Bronchial epithelial cell (primary cell): ENCODE data around the gene CSTF1. TPM values are rescaled to one million over a fixed set of nuclear protein-coding genes. Genes with fewer than 3 reads are reported as not detected.

Experiments used
- DNase-seq: peaks from one replicate; pipeline ENCODE4 v3.0.0-alpha.2; 2010; ENCODE audit warnings: low read depth
- FAIRE-seq: peaks from 2 replicates; lab custom pipeline; 2011; peaks lifted over from hg19 to GRCh38; lab: Jason Lieb, UNC
- H3K27me3 ChIP-seq: 2 replicates; pipeline ENCODE4 v1.5.1; 2011; ENCODE audit warnings: low read length; ENCODE audit not compliant: control insufficient read depth, insufficient read depth
- H3K36me3 ChIP-seq: 2 replicates; pipeline ENCODE4 v1.5.1; 2011; ENCODE audit warnings: low read length; ENCODE audit not compliant: control insufficient read depth, insufficient read depth
- H3K4me3 ChIP-seq: 2 replicates; pipeline ENCODE4 v1.5.1; 2011; ENCODE audit warnings: mild to moderate bottlenecking, low read depth, low read length, control low read depth
- CTCF ChIP-seq: IDR thresholded peaks from 2 replicates; pipeline ENCODE4 v1.5.1; 2011; ENCODE audit warnings: mild to moderate bottlenecking, moderate library complexity, low read length, control low read depth, inconsistent platforms; ENCODE audit not compliant: insufficient read depth, severe bottlenecking
- total RNA-seq: library from RNA; depleted of rRNA; stranded (reverse); fragments of >200 nt; gene quantifications from 2 replicates; pipeline ENCODE4 v1.2.1, GENCODE V29; 2014

CSTF1 gene
- total RNA-seq, 1 donor from 2014 or later = 21.9 TPM

- H3K27me3 ChIP-seq = no peaks in the 10 kb centered on the region
- TF ChIP-seq CTCF = no peak
- FAIRE-seq = no peak
- no peak for DNase-seq
- H3K4me3 ChIP-seq = no peak overlapping the region
- H3K36me3 ChIP-seq = peaks cover 4% of the 10 kb centered on the region
Measured at GRCh38 chr20:56362833-56363413, 29.5 kb upstream of the CSTF1 start.

- DNase-seq (no peak), FAIRE-seq (no peak)
- H3K27me3 ChIP-seq = no peaks in the 10 kb centered on the region
- H3K36me3 ChIP-seq = peaks cover 4% of the 10 kb centered on the region
- no peak for TF ChIP-seq CTCF
- H3K4me3 ChIP-seq = no peak overlapping the region
Measured at GRCh38 chr20:56363491-56363890, 29.0 kb upstream of the CSTF1 start.

GRCh38 chr20:56368351-56369134, 23.9 kb upstream of the CSTF1 start:
- peaks cover 5% of the 10 kb centered on the region for H3K36me3 ChIP-seq
- H3K4me3 ChIP-seq = no peak overlapping the region
- no peak for DNase-seq
- no peak for FAIRE-seq
- H3K27me3 ChIP-seq = no peaks in the 10 kb centered on the region
- TF ChIP-seq CTCF = no peak

- H3K36me3 ChIP-seq = peaks cover 5% of the 10 kb centered on the region
- no peak for TF ChIP-seq CTCF
- FAIRE-seq (no peak), DNase-seq (no peak)
- no peak overlapping the region for H3K4me3 ChIP-seq
- no peaks in the 10 kb centered on the region for H3K27me3 ChIP-seq
Measured at GRCh38 chr20:56369179-56369578, 23.3 kb upstream of the CSTF1 start.

- no peaks in the 10 kb centered on the region for H3K27me3 ChIP-seq
- no peak for TF ChIP-seq CTCF
- FAIRE-seq (no peak), DNase-seq (no peak)
- no peak overlapping the region for H3K4me3 ChIP-seq
- peaks cover 1% of the 10 kb centered on the region for H3K36me3 ChIP-seq
Measured at GRCh38 chr20:56371977-56372376, 20.5 kb upstream of the CSTF1 start.

GRCh38 chr20:56372850-56373249, 19.6 kb upstream of the CSTF1 start:
- Histone ChIP-seq H3K27me3 (no peaks in the 10 kb centered on the region), H3K36me3 (peaks cover 2% of the 10 kb centered on the region), H3K4me3 (no peak overlapping the region)
- DNase-seq = no peak
- no peak for FAIRE-seq
- TF ChIP-seq CTCF = no peak
